ENCODE results near the gene RSKR.

Gene RSKR

GRCh38 chr17:28580959-28581358 lies 33.0 kb downstream of the RSKR start:
- no peak overlapping the region for H3K27ac ChIP-seq
- TF ChIP-seq ZFX (IDR thresholded peaks at IDR 0.05) (no peak), CTCF (conservative IDR thresholded peaks at IDR 0.05) (no peak)

- no peak overlapping the region for H3K27ac ChIP-seq
- TF ChIP-seq ZFX (IDR thresholded peaks at IDR 0.05) (no peak), CTCF (conservative IDR thresholded peaks at IDR 0.05) (no peak)
These were observed 34.5 kb downstream of the RSKR start for GRCh38 chr17:28579526-28579925.

- TF ChIP-seq ZFX (IDR thresholded peaks at IDR 0.05) (no peak), CTCF (conservative IDR thresholded peaks at IDR 0.05) (no peak)
- no peak overlapping the region for H3K27ac ChIP-seq
These were observed 35.5 kb downstream of the RSKR start for GRCh38 chr17:28578246-28579195.

- H3K27ac ChIP-seq = peak overlapping the region; percentile 71
- TF ChIP-seq CTCF (conservative IDR thresholded peaks at IDR 0.05) (no peak), ZFX (IDR thresholded peaks at IDR 0.05) (no peak)
These were observed 36.5 kb downstream of the RSKR start for GRCh38 chr17:28577466-28577824.

GRCh38 chr17:28576758-28577465 lies 37.1 kb downstream of the RSKR start, which contains the start of gene ALDOC:
Gene ALDOC, minus strand, starts transcription at chr17:28576895. Its CDS starts 1,363 bp downstream, at chr17:28575532.
- peak within 1 kb of the TSS; percentile 71 for H3K27ac ChIP-seq

GRCh38 chr17:28576016-28576415 lies 38.0 kb downstream of the RSKR start:
- peak overlapping the region; percentile 71 for H3K27ac ChIP-seq

More at GRCh38 chr17:28576758-28577465, 37.1 kb downstream of the RSKR start, which contains the start of gene ALDOC:
- TF ChIP-seq ZFX (IDR thresholded peaks at IDR 0.05) = no peak
- no peak for TF ChIP-seq CTCF (conservative IDR thresholded peaks at IDR 0.05)

- TF ChIP-seq CTCF (conservative IDR thresholded peaks at IDR 0.05) (no peak), ZFX (IDR thresholded peaks at IDR 0.05) (no peak)
- no peak overlapping the region for H3K27ac ChIP-seq
These were observed 38.7 kb downstream of the RSKR start for GRCh38 chr17:28575126-28575795.

All from C4-2B (cell line).